ENCODE measurements around the gene BZW2. TPM values are rescaled to one million over a fixed set of nuclear protein-coding genes. Genes with fewer than 3 reads are reported as not detected.

Gene BZW2
- total RNA-seq, 1 donor from 2014 or later = 89.8 TPM

DNA sequence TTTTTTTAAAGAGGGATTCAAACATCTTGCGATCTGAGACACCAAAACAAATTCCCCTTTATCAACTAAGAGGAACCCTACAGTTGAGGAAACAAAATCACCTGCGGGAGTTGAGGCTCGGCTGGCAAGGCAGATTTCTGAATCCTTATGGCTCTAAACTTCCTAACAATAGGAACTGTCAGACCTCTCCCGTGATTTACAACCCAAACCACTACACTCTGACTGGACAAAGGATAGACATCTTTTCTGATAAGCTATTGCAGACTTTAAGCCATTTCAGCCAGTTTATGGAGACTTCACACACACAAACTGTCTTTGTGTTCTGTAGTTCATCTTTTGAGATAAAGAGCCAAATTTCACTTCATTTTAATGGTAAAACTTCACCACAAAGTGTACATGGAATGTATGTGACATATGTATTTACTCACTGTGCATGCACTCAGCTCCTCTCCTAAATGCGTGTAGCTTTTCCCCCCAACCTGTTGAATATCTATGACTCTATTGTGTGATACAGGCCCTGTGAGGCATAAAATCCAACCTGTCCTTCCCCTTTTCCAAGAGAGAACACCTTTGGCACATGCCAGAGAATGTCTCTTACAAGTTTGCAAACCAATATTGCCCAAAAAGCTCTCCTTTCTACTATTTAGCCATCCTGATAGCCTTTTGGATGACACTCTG is 92.2 kb downstream of the BZW2 start:
- Mint-ChIP-seq H3K27me3 (no peaks in the 10 kb centered on the region), H3K4me1 (ENCODE audit: unreplicated experiment) (peaks cover 14% of the 10 kb centered on the region), H3K4me3 (no peak overlapping the region), H3K9me3 (no peaks in the 10 kb centered on the region), H3K27ac (no peak overlapping the region), H3K36me3 (no peaks in the 10 kb centered on the region)
- DNase-seq (ENCODE audit: extremely low spot score, unreplicated experiment) = no peak
- TF ChIP-seq, protein P1, sequence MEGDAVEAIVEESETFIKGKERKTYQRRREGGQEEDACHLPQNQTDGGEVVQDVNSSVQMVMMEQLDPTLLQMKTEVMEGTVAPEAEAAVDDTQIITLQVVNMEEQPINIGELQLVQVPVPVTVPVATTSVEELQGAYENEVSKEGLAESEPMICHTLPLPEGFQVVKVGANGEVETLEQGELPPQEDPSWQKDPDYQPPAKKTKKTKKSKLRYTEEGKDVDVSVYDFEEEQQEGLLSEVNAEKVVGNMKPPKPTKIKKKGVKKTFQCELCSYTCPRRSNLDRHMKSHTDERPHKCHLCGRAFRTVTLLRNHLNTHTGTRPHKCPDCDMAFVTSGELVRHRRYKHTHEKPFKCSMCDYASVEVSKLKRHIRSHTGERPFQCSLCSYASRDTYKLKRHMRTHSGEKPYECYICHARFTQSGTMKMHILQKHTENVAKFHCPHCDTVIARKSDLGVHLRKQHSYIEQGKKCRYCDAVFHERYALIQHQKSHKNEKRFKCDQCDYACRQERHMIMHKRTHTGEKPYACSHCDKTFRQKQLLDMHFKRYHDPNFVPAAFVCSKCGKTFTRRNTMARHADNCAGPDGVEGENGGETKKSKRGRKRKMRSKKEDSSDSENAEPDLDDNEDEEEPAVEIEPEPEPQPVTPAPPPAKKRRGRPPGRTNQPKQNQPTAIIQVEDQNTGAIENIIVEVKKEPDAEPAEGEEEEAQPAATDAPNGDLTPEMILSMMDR (conservative IDR thresholded peaks at IDR 0.05) = no peak

DNA sequence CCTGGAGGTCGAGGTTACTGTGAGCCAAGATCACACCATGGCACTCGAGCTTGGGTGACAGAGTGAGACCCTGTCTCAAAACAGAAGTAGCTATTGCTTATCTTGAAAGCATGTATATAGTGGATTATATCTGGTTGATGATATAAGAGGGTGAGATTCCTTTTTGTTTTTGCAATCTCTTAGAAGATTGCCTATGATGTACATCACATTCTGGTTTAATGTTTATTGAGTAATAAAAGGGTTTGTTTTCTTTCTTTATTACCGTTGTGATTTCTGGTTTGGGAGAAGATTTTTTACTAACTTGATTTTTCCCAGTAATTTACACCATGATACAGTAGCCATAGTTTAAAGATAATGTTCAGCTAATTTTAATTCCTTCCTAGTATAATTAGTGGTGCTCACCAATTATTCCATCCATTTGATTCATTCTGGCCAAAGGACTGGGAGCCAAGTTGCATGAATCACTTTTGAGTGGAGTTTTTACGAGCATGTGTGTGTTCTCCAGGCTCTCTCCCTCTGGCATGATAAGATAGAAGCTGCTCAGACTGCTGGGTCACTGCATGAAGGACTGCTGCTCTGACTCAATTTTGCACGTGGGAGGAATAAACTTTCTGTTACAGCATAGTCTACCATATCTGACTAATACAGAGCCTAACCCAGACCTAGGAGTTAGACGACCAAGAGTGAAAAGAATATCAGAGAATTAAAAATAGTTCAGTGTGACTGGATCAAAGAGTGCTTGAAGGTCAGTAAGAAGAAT is 94.1 kb downstream of the BZW2 start:
- H3K4me3 Mint-ChIP-seq = no peak overlapping the region
- DNase-seq (ENCODE audit: extremely low spot score, unreplicated experiment) = no peak
- no peak overlapping the region for H3K27ac Mint-ChIP-seq
- peaks cover 11% of the 10 kb centered on the region for H3K4me1 Mint-ChIP-seq (ENCODE audit: unreplicated experiment)
- no peaks in the 10 kb centered on the region for H3K27me3 Mint-ChIP-seq
- no peaks in the 10 kb centered on the region for H3K36me3 Mint-ChIP-seq
- no peaks in the 10 kb centered on the region for H3K9me3 Mint-ChIP-seq
- TF ChIP-seq, protein P1 (conservative IDR thresholded peaks at IDR 0.05) = no peak

DNA sequence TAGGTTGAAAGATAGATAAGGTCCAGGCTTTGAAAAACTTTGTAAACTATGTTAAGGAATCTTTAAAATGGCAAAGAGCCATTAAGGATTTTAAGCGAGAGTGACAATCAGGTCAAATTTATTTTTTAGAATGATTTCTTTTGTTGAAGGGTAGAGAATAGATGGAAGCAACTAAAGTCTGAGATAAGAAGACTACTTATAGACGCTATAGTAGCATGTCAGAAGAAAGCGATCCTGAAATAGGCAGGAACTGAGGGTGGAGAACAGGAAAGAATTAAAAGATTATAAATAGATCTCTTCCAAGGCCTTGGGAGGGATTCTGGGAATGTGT is 94.6 kb downstream of the BZW2 start:
- TF ChIP-seq, protein P1 (conservative IDR thresholded peaks at IDR 0.05) = no peak
- Mint-ChIP-seq H3K27ac (no peak overlapping the region), H3K9me3 (no peaks in the 10 kb centered on the region), H3K27me3 (no peaks in the 10 kb centered on the region), H3K36me3 (no peaks in the 10 kb centered on the region), H3K4me3 (no peak overlapping the region), H3K4me1 (ENCODE audit: unreplicated experiment) (peaks cover 6% of the 10 kb centered on the region)
- no peak for DNase-seq (ENCODE audit: extremely low spot score, unreplicated experiment)

DNA sequence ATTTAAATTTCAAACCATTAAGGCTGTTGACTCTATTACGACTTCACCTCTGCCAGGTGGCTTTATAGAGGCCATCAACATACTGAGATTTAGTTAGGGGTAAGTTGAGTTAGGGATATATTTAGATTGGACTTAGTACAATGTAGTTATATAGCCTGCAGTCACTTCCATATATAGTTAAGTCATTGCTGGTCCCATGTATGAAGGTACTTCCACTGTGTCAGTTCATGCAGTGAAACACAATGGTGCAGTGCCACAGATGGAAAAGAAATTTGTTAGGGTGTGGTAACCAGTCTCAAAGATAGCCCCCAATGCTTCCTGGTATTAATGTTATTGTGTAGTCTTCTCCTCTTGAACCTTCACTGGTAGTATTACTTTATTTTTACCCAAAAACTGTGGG is 95.0 kb downstream of the BZW2 start:
- H3K4me1 Mint-ChIP-seq (ENCODE audit: unreplicated experiment) = peaks cover 5% of the 10 kb centered on the region
- H3K9me3 Mint-ChIP-seq = no peaks in the 10 kb centered on the region
- TF ChIP-seq, protein P1 (conservative IDR thresholded peaks at IDR 0.05) = no peak
- H3K27me3 Mint-ChIP-seq = no peaks in the 10 kb centered on the region
- H3K36me3 Mint-ChIP-seq = no peaks in the 10 kb centered on the region
- no peak overlapping the region for H3K27ac Mint-ChIP-seq
- H3K4me3 Mint-ChIP-seq = no peak overlapping the region
- no peak for DNase-seq (ENCODE audit: extremely low spot score, unreplicated experiment)

DNA sequence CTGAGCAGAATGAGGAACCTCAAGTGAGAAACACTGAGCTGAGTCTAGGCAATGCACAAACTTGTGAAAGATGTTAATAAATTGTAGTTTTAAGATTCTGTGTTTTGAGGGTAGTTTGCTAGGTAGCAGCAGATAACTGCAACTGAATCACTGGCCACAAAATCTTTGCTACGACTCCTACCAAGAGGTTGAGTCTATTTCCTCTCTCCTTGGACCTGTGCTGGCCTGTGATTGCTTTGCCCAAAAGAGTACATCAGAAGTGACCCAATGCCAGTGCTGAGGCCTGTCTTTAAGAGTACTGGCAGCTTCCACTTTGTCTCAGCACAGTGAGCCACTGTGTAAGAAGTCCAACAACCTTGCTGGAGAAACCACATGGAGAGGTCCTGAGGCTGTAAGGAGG is 95.7 kb downstream of the BZW2 start:
- H3K27ac Mint-ChIP-seq = no peak overlapping the region
- no peak for DNase-seq (ENCODE audit: extremely low spot score, unreplicated experiment)
- no peaks in the 10 kb centered on the region for H3K9me3 Mint-ChIP-seq
- no peak overlapping the region for H3K4me3 Mint-ChIP-seq
- no peaks in the 10 kb centered on the region for H3K27me3 Mint-ChIP-seq
- TF ChIP-seq, protein P1 (conservative IDR thresholded peaks at IDR 0.05) = no peak
- no peaks in the 10 kb centered on the region for H3K36me3 Mint-ChIP-seq
- peaks cover 5% of the 10 kb centered on the region for H3K4me1 Mint-ChIP-seq (ENCODE audit: unreplicated experiment)
